ENCODE measurements around the gene TRDMT1. TPM values are rescaled to one million over a fixed set of nuclear protein-coding genes. Genes with fewer than 3 reads are reported as not detected.

TRDMT1 gene
- total and polyA plus RNA-seq, 2 donors (not counting 1 experiment from before 2014, with no cell fraction given): 3.0 to 20.4 TPM

DNA sequence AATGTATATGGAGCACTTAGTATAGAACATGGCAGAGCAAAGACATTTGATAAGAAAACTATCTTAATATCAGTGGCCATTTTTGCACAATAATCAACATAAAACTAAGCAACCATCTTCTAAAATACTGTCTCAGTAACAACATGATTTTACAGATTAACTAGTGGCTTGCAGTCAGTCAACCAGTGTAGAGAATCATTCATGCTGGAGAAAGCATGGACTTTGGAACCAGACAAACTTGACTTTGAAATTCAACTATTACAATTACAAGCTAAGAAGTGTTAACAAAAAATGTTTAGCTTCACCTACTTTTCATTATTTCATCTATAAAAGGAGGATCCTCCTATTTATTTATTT, 99.6 kb downstream of the TRDMT1 start:
- DNase-seq: no peak
- ATAC-seq (ENCODE audit: low read depth): no peak
- H3K9ac ChIP-seq (ENCODE audit: low read length): no peak overlapping the region
- no peaks in the 10 kb centered on the region for H3K9me3 ChIP-seq (ENCODE audit: control extremely low read depth in 1 of 3, control insufficient read depth in 2 of 3, insufficient read depth in 1 of 3, low read length in 2 of 3)
- Mint-ChIP-seq H3K4me1 (no peaks in the 10 kb centered on the region), H3K9me3 (ENCODE audit: insufficient read depth) (no peaks in the 10 kb centered on the region), H3K27ac (no peak overlapping the region), H3K4me3 (no peak overlapping the region), H3K27me3 (no peaks in the 10 kb centered on the region)
- ChIA-PET POLR2A (no interaction called here), CTCF (no interaction called here)
- TF ChIP-seq, protein P1, sequence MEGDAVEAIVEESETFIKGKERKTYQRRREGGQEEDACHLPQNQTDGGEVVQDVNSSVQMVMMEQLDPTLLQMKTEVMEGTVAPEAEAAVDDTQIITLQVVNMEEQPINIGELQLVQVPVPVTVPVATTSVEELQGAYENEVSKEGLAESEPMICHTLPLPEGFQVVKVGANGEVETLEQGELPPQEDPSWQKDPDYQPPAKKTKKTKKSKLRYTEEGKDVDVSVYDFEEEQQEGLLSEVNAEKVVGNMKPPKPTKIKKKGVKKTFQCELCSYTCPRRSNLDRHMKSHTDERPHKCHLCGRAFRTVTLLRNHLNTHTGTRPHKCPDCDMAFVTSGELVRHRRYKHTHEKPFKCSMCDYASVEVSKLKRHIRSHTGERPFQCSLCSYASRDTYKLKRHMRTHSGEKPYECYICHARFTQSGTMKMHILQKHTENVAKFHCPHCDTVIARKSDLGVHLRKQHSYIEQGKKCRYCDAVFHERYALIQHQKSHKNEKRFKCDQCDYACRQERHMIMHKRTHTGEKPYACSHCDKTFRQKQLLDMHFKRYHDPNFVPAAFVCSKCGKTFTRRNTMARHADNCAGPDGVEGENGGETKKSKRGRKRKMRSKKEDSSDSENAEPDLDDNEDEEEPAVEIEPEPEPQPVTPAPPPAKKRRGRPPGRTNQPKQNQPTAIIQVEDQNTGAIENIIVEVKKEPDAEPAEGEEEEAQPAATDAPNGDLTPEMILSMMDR (IDR thresholded peaks at IDR 0.05): no peak
- no peak for TF ChIP-seq EZH2 (IDR thresholded peaks at IDR 0.05; ENCODE audit: borderline replicate concordance, insufficient read depth, low read depth, low read length, poor library complexity, severe bottlenecking)
- H3K4me2 ChIP-seq (replicated peaks; ENCODE audit: low read depth, low read length, poor library complexity, severe bottlenecking): no peak overlapping the region
- no peak overlapping the region for H3K27ac ChIP-seq (ENCODE audit: low read length in 2 of 2)
- H4K20me1 ChIP-seq (ENCODE audit: control insufficient read depth, insufficient read depth, low read length, poor library complexity, severe bottlenecking): no peaks in the 10 kb centered on the region
- H3K4me1 ChIP-seq (ENCODE audit: control insufficient read depth in 2 of 2, insufficient read depth in 2 of 2, low read length in 2 of 2): no peaks in the 10 kb centered on the region
- H3K36me3 ChIP-seq (replicated peaks in 1 of 2; ENCODE audit: control extremely low read depth in 1 of 2, control insufficient read depth in 1 of 2, extremely low read depth in 1 of 2, insufficient read depth in 2 of 2, low read length in 1 of 2): no peaks in the 10 kb centered on the region
- no peaks in the 10 kb centered on the region for H3K27me3 ChIP-seq (replicated peaks in 1 of 4; ENCODE audit: control extremely low read depth in 1 of 4, control insufficient read depth in 3 of 4, insufficient read depth in 4 of 4, low read length in 3 of 4)
- H2AFZ ChIP-seq (ENCODE audit: insufficient read depth, low read depth, low read length, poor library complexity, severe bottlenecking): no peak overlapping the region
- intact Hi-C loops (cut with micrococcal nuclease): no loop called here
- H3K4me3 ChIP-seq (ENCODE audit: control extremely low read depth in 1 of 5, extremely low read depth in 1 of 5, insufficient read depth in 1 of 5, low read depth in 2 of 5, low read length in 4 of 5): no peak overlapping the region
- H3K79me2 ChIP-seq (ENCODE audit: control insufficient read depth, insufficient read depth, low read length): no peaks in the 10 kb centered on the region

DNA sequence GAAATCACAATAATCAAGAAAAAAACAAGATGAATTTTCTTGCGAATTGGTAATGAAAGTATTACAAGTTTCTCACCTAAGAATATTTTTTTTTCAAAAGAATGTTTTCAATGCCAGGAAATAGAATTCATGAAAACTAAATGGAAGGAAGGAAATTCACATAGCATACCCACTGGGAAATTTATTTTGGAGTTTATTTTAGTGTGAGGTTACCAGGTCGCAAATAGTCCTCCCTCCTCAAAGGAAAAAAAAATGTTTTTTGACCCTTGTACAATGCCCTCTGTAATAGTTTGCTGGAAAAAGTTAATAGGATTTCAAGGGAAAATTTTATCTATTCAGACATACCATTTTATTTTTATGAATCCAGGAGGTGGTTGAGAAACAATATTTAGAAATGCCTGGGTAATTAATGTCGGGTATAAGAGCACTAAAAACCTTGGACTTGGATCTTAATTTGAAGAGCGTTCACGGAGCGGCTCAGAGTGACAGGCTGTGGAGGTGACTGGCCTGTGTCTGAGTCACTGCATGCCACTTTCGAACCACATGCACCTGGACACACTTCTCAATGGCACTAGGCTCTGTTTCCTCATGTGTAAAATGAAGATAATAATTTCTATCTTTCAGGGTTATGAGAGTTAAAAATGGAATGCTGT, 100.1 kb downstream of the TRDMT1 start:
- Histone ChIP-seq H3K4me1 (ENCODE audit: control insufficient read depth in 2 of 2, insufficient read depth in 2 of 2, low read length in 2 of 2) (no peaks in the 10 kb centered on the region), H3K36me3 (replicated peaks in 1 of 2; ENCODE audit: control extremely low read depth in 1 of 2, control insufficient read depth in 1 of 2, extremely low read depth in 1 of 2, insufficient read depth in 2 of 2, low read length in 1 of 2) (no peaks in the 10 kb centered on the region), H3K4me3 (ENCODE audit: control extremely low read depth in 1 of 5, extremely low read depth in 1 of 5, insufficient read depth in 1 of 5, low read depth in 2 of 5, low read length in 4 of 5) (no peak overlapping the region), H3K27me3 (replicated peaks in 1 of 4; ENCODE audit: control extremely low read depth in 1 of 4, control insufficient read depth in 3 of 4, insufficient read depth in 4 of 4, low read length in 3 of 4) (no peaks in the 10 kb centered on the region), H3K27ac (ENCODE audit: low read length in 2 of 2) (no peak overlapping the region), H2AFZ (ENCODE audit: insufficient read depth, low read depth, low read length, poor library complexity, severe bottlenecking) (no peak overlapping the region), H3K4me2 (replicated peaks; ENCODE audit: low read depth, low read length, poor library complexity, severe bottlenecking) (no peak overlapping the region), H3K9ac (ENCODE audit: low read length) (no peak overlapping the region), H4K20me1 (ENCODE audit: control insufficient read depth, insufficient read depth, low read length, poor library complexity, severe bottlenecking) (no peaks in the 10 kb centered on the region), H3K9me3 (ENCODE audit: control extremely low read depth in 1 of 3, control insufficient read depth in 2 of 3, insufficient read depth in 1 of 3, low read length in 2 of 3) (no peaks in the 10 kb centered on the region), H3K79me2 (ENCODE audit: control insufficient read depth, insufficient read depth, low read length) (no peaks in the 10 kb centered on the region)
- TF ChIP-seq EZH2 (IDR thresholded peaks at IDR 0.05; ENCODE audit: borderline replicate concordance, insufficient read depth, low read depth, low read length, poor library complexity, severe bottlenecking): no peak
- TF ChIP-seq, protein P1 (IDR thresholded peaks at IDR 0.05): no peak
- DNase-seq (no peak), ATAC-seq (ENCODE audit: low read depth) (no peak)
- no peak overlapping the region for H3K4me3 Mint-ChIP-seq
- CTCF ChIA-PET: no interaction called here
- POLR2A ChIA-PET: no interaction called here
- no peaks in the 10 kb centered on the region for H3K4me1 Mint-ChIP-seq
- no peak overlapping the region for H3K27ac Mint-ChIP-seq
- no peaks in the 10 kb centered on the region for H3K9me3 Mint-ChIP-seq (ENCODE audit: insufficient read depth)
- no peaks in the 10 kb centered on the region for H3K27me3 Mint-ChIP-seq
- intact Hi-C loops (cut with micrococcal nuclease): no loop called here
- 98% methylated on average over 4 of the region's 7 CpGs for WGBS (ENCODE audit: insufficient coverage)

Data from B cell (primary cell).